SIG-M5 treated with dmso at 0.1 percent for 504 hours (cell line): ENCODE data around the gene KSR2.

ENCODE experiments used
- DNase-seq: peaks from one replicate; lab custom pipeline; 2025; ENCODE audit not compliant: unreplicated experiment; lab: John Stamatoyannopoulos, UW

Gene KSR2

GRCh38 chr12:117649796-117650195 lies 319.0 kb downstream of the KSR2 start:
- no peak for DNase-seq

GRCh38 chr12:117646520-117646919 lies 322.3 kb downstream of the KSR2 start:
- no peak for DNase-seq

- DNase-seq = no peak
These were observed 323.3 kb downstream of the KSR2 start for GRCh38 chr12:117645473-117645872.

- DNase-seq = no peak
These were observed 324.8 kb downstream of the KSR2 start for GRCh38 chr12:117643971-117644370.

- DNase-seq = no peak
These were observed 326.9 kb downstream of the KSR2 start for GRCh38 chr12:117641885-117642284.

- no peak for DNase-seq
These were observed 328.3 kb downstream of the KSR2 start for GRCh38 chr12:117640511-117640910.

- no peak for DNase-seq
These were observed 339.3 kb downstream of the KSR2 start for GRCh38 chr12:117629454-117629853.

GRCh38 chr12:117628711-117629110 lies 340.1 kb downstream of the KSR2 start:
- DNase-seq = peak; percentile 1

GRCh38 chr12:117622741-117623140 lies 346.0 kb downstream of the KSR2 start:
- no peak for DNase-seq

- no peak for DNase-seq
These were observed 346.7 kb downstream of the KSR2 start for GRCh38 chr12:117622087-117622486.

GRCh38 chr12:117607778-117608177 lies 361.0 kb downstream of the KSR2 start:
- no peak for DNase-seq

GRCh38 chr12:117606945-117607344 lies 361.8 kb downstream of the KSR2 start:
- DNase-seq = no peak

GRCh38 chr12:117606024-117606423 lies 362.8 kb downstream of the KSR2 start:
- DNase-seq = no peak

GRCh38 chr12:117603316-117604113 lies 365.3 kb downstream of the KSR2 start:
- DNase-seq = no peak

GRCh38 chr12:117599849-117600248 lies 368.9 kb downstream of the KSR2 start:
- no peak for DNase-seq

- no peak for DNase-seq
These were observed 371.8 kb downstream of the KSR2 start for GRCh38 chr12:117596968-117597367.

GRCh38 chr12:117595751-117596150 lies 373.0 kb downstream of the KSR2 start:
- DNase-seq = no peak

GRCh38 chr12:117594481-117594880 lies 374.3 kb downstream of the KSR2 start:
- no peak for DNase-seq

GRCh38 chr12:117593815-117594400 lies 374.9 kb downstream of the KSR2 start:
- no peak for DNase-seq

- no peak for DNase-seq
These were observed 376.0 kb downstream of the KSR2 start for GRCh38 chr12:117592588-117593305.

GRCh38 chr12:117590999-117591398 lies 377.8 kb downstream of the KSR2 start:
- DNase-seq = no peak

- no peak for DNase-seq
These were observed 378.4 kb downstream of the KSR2 start for GRCh38 chr12:117590386-117590785.
